SU-DHL-6 (cell line): ENCODE data around the gene PDHX.

ENCODE experiments used
- CTCF ChIP-seq: fragments of 200-600 bp; sonication (generic); IDR thresholded peaks from one replicate; pipeline ENCODE4 v1.5.1; 2017; ENCODE audit warnings: antibody characterized with exemption, mild to moderate bottlenecking, low read length, moderate library complexity; ENCODE audit not compliant: insufficient read depth, poor library complexity, severe bottlenecking
- EZH2phosphoT487 ChIP-seq: fragments of 200-600 bp; sonication (generic), shearing (Covaris generic); conservative IDR thresholded peaks from 2 replicates; pipeline ENCODE4 v1.6.1; 2018; ENCODE audit warnings: mild to moderate bottlenecking, antibody characterized with exemption, low read length, moderate library complexity, mixed read lengths

DNA sequence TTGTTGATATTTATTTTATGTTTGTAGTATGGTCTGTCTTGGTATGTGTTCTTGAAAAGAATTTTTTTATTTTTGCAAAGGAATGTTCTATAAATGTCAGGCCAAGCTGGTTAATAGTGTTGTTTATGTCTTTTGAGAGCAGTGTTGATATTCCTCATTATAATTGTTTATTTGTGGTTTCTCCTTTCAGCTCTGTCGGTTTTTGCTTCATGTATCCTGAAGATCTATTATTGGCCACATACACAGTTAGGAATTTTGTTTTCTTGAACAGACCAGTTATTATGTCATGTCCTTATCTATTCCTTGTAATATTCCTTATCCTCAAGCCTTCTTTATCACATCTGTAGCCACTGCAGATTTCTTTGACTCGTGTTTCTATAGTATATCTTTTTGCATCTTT, 56.5 kb downstream of the PDHX start:
- TF ChIP-seq CTCF (no peak), EZH2phosphoT487 (no peak)
